GM21529 (cell line): ENCODE measurements around the gene RIMBP2.

Experiments
- ATAC-seq: cut with Tn5 transposase; IDR thresholded peaks from one replicate; pipeline ENCODE4 v1.9.1; 2021; ENCODE audit not compliant: unreplicated experiment

The RIMBP2 gene

GRCh38 chr12:130488358-130488710, 227.8 kb downstream of the RIMBP2 start:
- no peak for ATAC-seq

DNA sequence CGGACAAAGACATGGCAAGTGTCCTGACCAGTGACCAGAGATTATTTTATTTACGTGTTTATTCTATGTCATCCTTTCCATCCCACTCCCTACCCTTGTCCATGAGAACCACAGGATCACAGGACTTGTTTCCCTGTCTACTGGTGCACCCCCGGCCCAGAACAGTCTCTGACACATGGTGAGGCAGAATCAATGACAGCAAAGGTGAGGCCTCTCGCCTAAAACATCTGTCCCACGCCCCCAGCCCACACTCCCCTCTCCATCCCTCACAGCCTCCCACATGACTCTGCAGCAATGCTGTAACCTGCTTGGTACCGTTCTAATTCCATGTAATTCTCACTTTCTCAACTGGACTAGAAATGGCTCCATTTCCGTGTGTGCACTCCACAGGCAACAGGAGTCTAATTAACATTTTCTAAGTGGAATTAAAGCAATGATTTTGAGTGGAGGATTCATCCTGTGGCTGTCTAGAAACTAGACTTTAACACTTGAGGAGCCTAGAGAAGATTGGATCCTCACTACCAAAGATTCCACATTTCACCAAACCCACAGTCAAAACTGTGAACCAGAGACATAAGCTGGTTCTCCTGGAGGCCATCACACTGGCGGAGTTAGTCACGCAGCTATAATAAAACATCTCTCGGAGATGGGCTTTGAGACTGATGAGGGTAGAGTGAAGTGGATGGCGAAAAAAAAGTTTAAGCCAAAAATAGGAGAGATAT, 228.3 kb downstream of the RIMBP2 start:
- ATAC-seq, result no peak

DNA sequence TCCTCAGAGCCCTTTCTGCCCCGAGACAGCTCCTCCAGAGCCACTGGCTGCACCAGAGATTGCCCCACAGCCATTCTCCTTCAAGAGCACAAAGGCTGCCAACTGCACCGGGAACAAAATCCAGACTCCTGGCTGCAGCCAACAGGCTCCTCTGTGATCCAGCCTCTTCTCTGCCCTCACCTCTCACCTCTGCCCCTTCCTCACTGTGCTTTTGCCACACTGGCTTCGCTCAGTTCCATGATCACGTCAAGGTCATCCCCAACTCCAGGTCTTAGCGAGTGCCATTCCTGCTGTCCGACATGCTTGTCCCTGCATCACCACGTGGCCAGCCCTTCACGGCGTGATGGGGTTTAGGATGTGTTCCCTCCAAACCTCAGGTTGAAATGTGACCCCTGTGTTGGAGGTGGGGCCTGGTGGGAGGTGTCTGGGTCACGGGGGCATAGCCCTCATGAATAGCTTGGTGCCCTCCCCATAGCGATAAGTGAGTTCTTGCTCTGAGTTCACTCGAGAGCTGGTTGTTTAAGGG, 229.1 kb downstream of the RIMBP2 start:
- ATAC-seq, result no peak

DNA sequence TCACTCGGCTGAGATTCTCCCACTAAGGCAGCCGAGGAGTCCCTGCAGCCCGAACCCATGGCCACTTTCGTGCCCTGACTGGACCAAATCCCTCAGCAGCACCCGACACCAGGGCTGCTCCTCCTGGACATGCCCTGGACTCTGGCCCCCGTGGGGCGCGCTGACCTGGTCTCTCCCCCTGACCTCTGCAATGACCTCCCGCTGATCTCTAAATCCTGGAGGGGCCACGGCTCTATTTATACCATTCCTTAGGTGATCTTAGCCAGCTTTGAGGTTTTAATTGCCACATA, 230.0 kb downstream of the RIMBP2 start:
- ATAC-seq, result no peak

- ATAC-seq, result no peak
Measured at GRCh38 chr12:130485291-130486145, 230.6 kb downstream of the RIMBP2 start.

GRCh38 chr12:130484221-130484620, 231.9 kb downstream of the RIMBP2 start:
- no peak for ATAC-seq

- no peak for ATAC-seq
Measured at GRCh38 chr12:130483616-130484180, 232.4 kb downstream of the RIMBP2 start.

DNA sequence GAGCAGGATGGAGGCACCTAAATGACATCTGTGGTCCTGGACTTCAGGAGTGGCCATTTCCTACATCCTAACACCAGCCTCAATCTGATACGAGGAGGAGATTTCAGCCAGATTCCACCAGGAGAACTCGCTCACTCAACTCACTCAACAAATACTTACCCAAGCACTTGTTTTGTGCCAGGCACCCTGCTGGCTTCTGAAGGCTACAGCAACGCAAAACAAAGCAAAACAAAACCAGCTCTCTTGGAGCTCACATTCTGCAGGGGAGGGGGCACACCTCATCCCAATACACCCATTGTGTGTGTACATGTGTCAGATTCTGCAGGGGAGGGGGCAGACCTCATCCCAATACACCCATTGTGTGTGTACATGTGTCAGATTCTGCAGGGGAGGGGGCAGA, 233.7 kb downstream of the RIMBP2 start:
- ATAC-seq, result no peak

GRCh38 chr12:130481392-130481879, 234.7 kb downstream of the RIMBP2 start:
- no peak for ATAC-seq

- ATAC-seq, result no peak
Measured at GRCh38 chr12:130480887-130481286, 235.2 kb downstream of the RIMBP2 start.

DNA sequence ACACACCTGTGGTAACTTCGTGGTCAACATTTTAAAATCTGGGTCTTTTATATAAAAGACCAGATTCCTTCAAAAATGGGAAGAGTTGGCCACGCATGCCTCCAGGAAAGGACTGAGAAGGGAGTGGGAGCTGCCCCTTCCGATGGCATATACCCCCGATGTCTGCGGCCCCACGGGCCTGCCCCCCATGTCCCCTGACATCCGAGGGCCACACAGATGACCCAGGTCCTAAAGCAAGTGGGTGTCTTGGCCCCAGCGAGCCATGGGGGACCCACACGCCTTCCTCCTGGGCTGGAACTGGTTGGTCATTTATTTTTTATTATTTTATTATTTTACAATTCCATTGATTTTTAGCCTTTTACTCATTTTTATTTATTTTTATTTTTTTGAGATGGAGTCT, 235.9 kb downstream of the RIMBP2 start:
- ATAC-seq, result no peak

DNA sequence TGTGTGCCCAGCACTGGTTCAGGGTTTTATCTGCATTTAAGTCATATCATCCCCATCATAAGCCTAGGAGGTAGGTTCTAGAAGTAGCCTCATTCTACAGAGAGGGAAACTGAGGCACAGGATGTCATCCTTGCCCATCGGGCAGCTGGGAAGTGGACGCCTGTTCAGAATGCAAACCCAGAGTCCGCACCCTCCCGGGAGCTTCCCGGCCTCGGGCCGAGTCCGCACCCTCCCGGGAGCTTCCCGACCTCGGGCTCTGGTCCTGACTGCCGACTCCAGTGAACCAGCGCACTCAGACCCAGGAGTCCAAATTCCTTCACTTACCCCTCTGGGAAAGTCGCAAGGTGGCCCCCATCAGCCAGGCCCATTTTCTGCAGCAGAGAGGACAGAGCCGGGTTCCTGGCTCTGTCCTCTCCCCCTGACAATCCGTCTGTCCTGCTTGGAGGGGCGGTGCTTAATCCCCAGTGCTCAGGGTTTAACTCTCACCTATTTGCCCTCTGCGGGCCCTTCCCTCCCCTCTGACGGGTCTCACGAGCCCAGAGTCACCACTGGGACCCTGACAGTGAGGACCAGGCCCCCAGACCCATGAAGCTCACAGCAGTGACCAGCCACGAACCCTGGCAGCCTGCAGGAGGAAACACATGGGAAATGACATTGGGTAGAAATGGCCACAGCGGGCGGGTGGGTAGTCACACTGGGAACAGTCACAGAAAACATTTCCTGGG, 236.5 kb downstream of the RIMBP2 start:
- no peak for ATAC-seq

GRCh38 chr12:130478786-130479185, 237.3 kb downstream of the RIMBP2 start:
- ATAC-seq, result no peak

DNA sequence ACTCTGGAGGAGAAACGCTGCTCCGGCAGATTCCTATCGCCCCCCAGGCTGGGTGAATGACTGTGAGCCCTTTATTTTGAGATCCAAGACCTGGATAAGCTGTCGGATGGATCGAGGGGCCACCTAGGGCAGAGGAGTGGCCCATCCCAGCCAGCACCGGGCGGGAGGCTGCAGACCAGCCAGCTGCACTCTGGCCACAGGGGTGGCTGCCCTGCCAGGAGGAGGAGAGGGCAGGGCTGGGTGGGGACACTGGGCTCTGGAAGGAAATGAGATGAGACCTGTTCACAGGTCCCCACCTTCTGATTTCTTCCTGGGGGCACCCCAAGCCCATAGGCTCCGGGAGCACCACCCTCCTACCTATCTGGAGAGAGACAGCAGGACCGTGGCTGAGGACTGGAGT, 238.4 kb downstream of the RIMBP2 start:
- ATAC-seq, result no peak

GRCh38 chr12:130477266-130477665, 238.8 kb downstream of the RIMBP2 start:
- no peak for ATAC-seq

DNA sequence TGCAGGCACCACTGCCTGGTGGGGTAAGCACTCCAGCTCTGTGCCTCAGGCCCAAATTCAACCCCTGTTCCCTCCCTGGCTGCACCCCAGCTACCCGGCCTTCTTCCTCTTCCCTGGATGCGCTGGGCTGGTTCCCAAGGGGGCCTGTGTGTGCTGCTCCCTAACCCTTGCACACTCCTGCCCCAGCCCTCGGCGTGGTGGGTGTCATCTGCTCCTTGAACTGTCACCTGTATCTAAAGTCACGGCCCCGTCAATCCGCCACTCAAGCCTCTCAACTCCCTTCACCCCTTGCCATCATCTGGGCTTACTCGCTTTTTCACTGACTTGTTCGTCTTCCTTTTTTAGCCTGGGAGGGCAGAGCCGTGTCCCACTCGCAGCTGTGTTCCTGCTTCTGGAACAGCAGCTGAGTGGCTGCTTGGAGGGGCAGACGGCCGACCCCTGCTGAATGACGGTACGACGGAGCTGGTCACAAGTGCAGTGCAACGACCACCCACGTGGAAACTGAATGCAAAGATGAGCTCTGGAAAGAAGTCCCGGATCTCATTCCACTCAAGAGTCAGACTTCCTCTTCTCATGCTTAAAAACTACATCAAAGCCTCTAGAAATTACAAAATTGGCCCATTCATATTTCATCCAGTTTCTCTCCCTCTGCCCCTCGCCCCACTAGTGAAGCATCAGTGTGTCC, 239.5 kb downstream of the RIMBP2 start:
- ATAC-seq, result no peak

- ATAC-seq, result no peak
Measured at GRCh38 chr12:130474599-130475269, 241.4 kb downstream of the RIMBP2 start.

- no peak for ATAC-seq
Measured at GRCh38 chr12:130473266-130473665, 242.8 kb downstream of the RIMBP2 start.

- ATAC-seq, result no peak
Measured at GRCh38 chr12:130470969-130471368, 245.1 kb downstream of the RIMBP2 start.

GRCh38 chr12:130469552-130469951, 246.5 kb downstream of the RIMBP2 start:
- ATAC-seq, result no peak
